HTERT RPE-1 (cell line): ENCODE results near the gene IRAK2.
"Not testable (repeated sequence)": the region's sequence is repeated elsewhere in the genome, so short reads cannot be mapped to it uniquely, and the experiment has no call there.

Source experiments
- in situ Hi-C: fragments of 300-500 bp; cut with MboI; formaldehyde crosslinking; loops from 4 replicates; pipeline ENCODE4 v1.14.3; 2020; ENCODE audit warnings: low sequenced_read_pairs

The IRAK2 gene

DNA sequence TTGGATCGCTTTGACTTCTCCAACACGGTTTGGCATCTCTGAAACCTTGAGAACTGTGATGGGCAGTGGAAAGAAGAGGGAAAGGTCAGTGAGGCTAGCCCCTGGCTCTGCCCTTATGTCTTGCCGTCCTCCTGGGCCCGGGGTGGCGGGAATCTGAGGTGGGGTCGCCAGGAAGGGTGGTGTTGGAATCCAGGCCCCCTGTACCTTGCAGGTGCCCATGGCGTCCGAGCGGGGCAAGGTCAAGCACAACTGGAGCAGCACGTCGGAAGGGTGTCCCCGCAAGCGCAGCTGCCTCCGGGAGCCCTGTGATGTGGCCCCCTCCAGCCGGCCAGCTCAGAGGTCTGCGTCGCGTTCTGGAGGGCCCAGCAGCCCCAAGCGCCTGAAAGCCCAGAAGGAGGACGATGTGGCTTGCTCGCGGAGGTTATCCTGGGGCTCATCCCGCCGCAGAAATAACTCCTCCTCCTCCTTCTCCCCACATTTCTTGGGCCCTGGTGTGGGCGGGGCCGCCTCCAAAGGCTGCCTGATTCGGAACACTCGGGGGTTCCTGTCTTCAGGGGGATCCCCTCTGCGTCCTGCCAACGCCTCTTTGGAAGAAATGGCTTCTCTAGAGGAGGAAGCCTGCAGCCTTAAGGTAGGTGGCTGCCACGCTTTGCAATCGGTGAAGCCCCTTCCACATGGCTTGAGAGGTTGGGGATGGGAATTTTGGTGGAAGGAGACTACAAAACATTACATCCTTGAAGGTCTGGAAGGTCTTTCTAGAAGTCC is 84.4 kb downstream of the IRAK2 start:
- in situ Hi-C loops, result no loop called here

DNA sequence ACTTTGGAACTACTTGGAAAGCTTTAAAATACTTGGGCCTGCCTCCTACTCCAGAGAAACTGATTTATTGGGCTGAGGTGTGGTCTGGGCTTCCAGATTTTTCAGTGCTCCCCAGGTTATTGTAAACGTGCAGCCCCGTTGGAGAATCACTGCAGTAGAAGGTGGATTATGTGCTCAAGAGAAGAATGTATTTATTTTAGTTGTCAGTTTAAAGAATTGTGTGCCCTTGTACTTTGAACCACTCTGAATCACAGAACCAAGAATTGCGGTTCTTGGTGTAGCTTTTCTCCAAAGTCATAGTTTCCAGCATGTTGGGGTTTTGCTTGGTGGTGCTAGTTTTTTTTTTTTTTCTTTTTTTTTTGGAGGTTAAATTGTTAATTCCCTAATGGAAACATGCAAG is 85.1 kb downstream of the IRAK2 start:
- in situ Hi-C loops, result no loop called here

DNA sequence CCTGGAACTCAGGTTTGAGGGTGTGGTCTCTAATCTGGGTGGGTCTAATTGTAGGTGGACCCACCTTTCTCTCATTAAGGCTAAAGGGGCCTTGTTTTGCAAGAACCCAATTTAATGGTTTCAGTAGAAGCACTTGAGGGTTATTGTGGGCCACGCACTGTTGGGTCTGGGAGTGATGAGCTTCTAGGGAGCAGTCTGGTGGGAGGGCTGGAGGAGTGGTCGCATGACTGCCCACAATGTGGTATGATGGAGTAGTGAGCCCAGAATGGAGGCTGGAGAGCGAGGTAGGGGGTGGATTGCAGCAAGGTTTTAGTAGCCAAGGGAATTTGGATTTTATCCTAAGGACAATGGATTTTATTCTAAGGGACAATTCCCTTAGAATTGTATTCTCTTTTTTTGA is 86.3 kb downstream of the IRAK2 start:
- in situ Hi-C loops, result no loop called here

DNA sequence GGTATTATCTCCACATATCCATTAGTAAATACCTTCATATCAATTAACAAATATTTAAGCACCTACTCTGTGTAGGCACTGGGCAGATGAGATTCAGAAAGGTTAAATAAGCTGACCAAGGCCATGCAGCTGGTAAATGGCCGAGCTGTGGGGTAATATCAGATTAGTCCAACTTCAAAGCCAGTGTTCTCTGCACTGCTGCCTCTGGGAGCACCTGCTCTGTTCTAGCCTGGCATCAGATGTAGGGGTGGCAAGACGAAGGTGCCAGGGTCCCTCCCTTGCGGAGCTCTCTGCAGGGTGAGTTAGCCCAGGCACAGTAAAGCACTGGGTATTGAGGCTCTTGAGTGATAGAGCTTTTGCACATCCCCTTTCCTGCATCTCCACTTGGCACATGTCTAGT is 89.0 kb downstream of the IRAK2 start:
- in situ Hi-C loops, result no loop called here

DNA sequence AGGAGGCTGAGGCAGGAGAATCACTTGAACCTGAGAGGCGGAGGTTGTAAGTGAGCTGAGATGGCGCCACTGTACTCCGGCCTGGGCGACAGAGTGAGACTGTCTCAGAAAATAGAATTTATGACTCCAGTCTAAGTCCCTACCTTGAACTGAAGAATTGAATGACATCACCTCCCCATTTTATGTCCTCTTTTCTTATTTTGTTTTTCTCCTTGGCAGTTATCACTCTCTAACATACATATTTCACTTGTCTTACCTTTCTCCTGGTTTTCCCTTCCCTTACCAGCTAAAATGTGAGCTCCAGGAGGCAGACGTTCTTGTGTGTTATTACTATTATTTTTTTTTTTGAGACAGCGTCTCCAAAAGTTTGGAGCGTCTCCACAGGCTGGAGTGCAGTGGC is 91.1 kb downstream of the IRAK2 start:
- in situ Hi-C loops, result no loop called here

DNA sequence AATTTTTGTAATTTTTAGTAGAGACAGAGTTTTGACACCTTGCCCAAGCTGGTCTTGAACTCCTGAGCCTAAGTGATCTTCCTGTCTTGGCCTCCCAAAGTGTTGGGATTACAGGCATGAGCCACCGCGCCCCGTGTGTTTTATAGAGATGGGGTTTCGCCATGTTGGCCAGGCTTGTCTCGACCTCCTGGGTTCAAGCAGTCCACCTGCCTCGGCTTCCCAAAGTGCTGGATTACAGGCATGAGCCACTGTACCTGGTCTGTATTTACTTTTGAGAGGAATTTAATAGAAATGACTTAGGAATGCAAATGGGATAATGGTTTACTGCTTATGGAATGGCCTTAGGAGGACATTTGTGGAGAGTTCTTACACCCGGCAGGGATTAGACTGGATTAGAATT is 94.3 kb downstream of the IRAK2 start:
- in situ Hi-C loops, result no loop called here

DNA sequence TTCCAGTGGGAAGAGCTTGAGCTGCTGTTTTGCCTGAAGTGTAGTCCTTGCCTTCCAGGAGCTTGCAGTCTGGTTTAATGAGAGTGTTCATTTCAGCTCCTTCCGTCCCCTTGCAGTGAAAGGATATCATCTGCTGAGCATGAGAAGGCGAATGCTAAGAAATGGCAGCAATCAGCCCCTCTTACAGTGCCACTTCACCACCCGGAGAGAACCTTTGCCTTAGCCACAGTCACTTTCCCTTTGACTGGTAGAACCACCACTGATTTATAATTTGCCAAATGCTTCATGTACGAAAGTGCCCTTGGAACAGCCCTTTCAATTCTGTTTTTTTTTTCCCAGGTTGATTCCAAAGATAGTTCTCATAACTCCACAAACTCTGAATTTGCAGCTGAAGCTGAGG is 95.1 kb downstream of the IRAK2 start:
- in situ Hi-C loops, result no loop called here

DNA sequence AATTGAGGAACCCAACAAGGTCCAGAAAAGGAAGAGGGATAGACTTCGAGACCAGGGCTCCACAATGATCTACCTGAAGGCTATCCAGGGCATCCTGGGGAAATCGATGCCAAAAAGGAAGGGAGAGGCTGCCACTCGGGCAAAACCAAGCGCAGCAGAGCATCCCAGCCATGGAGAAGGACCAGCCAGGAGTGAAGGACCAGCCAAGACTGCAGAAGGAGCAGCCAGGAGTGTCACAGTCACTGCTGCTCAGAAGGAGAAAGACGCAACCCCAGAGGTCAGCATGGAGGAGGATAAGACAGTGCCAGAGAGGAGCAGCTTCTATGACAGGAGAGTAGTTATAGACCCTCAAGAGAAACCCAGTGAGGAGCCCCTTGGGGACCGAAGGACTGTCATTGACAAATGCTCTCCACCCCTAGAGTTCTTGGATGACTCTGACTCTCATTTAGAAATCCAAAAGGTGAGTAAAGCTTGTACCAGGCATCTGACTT is 95.5 kb downstream of the IRAK2 start:
- in situ Hi-C loops, result no loop called here

DNA sequence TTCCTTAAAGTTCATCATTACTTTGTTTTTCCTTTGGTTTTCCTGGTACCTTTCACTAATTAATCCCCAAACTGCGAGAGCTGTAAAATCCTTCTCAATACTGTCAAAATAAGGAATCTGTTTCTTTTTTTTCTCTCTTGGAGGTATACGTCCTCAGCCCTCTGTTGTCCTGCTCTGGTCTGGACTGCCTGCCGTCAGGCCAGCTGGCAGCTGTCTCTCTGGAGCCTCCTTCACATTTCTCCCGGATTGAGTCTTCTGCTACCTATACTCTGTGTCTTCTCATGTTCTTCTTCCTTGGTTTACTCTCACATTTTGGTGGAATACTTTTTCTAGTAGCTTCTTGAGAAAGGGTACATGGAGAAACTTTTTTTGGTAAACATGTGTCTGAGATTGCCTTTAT is 97.3 kb downstream of the IRAK2 start:
- in situ Hi-C loops, result no loop called here

DNA sequence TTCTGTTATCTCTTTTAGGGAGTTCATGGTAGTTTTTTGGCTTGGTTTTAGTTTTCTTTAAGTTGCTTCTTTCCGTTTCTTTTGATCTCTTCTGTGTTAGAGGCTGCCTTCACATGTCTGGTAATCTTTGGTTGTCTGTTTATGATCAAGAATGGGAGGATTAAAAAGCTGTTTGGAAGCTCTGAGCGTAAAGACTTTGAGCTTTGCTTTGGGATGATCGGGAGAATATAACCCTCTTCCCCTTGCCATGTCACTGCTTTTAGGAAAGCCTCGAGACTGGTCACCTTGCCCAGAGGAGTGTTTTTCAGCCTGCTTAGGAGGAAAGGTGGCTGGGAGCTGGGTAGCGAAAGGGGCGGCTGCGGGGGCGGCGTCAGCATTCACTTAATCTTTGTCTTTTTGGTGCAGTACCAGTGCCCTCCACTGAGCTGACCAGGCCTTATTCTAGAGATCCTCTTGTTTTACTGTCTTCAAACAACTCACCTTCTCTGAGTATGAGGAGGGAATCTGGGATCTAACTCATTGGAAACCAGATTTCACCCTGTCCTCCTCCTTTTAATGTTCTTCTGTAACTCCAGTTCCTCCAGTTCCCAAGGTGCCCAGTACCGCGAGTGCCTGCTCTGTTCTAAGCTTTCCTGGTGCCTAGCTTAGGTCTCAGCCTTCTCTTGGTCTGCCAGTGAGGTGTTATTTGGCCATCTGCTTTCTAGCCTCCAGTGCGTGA is 99.1 kb downstream of the IRAK2 start:
- in situ Hi-C loops, result no loop called here

DNA sequence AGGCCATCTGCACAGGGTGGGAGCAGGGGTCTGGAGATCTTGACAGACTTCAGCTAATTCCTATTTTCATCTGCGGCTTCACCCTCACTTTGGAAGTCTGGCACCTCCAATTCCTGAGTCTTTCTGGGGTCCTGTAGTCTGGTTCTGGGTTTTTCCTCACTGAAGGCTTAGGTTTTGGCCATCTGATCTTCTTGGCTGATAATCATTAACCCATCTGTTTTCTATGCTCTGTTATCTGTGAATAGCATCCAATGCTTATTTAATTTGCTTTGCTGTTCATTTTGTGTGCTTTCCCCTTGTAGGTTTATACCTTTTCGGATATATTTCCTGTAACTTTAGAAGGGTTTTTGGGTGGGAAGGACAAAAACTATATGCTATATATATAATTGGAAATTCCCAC is 101.1 kb downstream of the IRAK2 start:
- in situ Hi-C loops, result no loop called here

DNA sequence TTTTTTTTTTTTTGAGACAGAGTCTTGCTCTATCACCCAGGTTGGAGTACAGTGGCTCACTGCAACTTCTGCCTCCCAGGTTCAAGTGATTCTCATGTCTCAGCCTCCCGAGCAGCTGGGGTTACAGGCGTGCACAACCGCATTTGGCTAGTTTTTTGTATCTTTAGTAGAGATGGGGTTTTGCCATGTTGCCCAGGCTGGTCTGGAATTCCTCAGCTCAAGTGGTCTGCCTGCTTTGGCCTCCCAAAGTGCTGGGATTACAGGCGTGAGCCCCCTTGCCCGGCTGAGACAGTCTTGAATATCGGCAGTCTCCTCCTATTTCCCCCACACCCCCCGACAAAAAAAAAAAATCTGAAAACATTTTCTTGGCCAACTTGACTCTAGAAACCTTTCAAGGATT is 102.2 kb downstream of the IRAK2 start:
- in situ Hi-C loops, result not testable (repeated sequence)

DNA sequence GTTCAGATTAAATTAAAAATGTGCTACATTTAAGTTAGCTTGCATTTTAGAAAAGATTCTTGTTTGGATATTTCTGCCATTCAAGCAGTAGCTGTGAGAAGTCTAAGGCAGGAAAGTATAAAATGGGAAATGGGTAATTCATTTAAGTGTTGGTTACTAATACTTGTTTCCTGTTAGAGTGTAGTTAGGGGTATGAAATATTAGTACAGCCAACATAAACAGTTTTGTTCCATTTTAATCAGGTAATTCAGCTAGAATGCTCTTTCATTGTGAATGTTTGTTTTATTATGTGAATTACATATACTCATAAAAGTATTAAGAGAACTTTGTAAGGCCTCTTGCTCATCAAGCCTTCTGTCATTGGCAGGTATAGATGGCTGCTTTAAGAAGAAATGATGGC is 103.4 kb downstream of the IRAK2 start:
- in situ Hi-C loops, result no loop called here

DNA sequence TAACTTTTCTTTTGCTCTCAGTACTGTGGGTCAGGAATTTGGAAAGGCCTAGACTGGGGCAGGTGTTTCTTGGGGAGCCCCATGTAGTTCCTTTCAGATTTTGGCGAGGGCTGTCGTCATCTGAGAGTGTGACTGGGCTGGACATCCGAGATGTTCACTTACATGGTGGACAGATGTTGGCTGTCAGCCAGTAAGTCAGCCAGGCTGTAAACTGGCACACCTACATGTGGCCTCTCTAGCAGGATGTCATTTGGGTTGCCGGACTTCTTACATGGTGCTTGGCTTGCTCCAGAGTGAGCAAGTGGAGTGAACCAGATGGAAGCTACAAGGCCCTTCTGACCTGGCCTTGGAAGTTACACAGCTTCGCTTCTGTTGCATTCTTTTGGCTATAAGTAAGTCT is 104.2 kb downstream of the IRAK2 start:
- in situ Hi-C loops, result no loop called here

DNA sequence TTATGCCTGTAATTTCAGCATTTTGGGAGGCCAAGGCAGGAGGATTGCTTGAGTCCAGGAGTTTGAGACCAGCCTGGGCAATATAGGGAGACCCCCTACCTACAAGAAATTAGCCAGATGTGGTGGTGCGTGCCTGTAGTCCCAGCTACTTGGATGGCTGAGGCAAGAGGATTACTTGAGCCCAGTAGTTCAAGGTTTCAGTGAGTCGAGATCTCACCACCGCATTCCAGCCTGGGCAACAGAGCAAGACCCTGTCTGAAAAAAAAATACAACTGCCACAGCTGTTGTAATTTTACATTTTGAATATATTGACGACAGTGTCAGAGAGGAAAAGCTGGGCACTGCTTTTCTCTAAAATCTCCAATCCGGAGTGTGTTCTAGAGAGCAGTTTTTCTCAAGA is 104.7 kb downstream of the IRAK2 start:
- in situ Hi-C loops, result no loop called here

DNA sequence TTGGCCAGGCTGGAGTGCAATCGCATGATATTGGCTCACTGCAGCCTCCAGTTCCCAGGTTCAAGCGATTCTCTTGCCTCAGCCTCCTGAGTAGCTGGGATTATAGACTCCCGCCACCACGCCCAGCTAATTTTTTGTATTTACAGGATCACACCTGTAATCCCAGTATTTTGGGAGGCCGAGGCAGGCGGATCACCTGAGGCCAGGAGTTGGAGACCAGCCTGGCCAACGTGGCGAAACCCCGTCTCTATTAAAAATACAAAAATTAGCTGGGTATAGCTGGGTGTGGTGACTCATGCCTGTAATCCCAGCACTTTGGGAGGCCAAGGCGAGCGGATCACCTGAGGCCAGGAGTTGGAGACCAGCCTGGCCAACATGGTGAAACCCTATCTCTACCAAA is 107.8 kb downstream of the IRAK2 start:
- in situ Hi-C loops, result not testable (repeated sequence)

DNA sequence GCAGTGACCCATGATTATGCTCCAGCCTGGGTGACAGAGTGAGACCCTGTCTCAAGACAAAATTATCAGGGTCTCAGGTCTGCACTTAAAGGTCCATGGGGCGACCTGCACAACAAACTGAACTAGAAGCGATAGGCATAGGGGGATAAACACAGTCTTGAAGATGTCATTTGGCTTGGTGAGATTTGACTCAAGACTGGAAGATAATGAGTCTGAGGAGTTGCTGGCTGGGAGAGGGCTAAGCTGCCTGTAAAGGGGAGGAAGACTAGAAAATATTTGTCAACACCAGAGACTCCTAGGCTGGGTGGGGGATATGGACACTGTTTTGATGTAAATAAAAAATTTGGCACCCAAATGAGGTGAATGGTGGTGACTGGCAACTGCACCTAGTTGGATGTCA is 108.3 kb downstream of the IRAK2 start:
- in situ Hi-C loops, result no loop called here

DNA sequence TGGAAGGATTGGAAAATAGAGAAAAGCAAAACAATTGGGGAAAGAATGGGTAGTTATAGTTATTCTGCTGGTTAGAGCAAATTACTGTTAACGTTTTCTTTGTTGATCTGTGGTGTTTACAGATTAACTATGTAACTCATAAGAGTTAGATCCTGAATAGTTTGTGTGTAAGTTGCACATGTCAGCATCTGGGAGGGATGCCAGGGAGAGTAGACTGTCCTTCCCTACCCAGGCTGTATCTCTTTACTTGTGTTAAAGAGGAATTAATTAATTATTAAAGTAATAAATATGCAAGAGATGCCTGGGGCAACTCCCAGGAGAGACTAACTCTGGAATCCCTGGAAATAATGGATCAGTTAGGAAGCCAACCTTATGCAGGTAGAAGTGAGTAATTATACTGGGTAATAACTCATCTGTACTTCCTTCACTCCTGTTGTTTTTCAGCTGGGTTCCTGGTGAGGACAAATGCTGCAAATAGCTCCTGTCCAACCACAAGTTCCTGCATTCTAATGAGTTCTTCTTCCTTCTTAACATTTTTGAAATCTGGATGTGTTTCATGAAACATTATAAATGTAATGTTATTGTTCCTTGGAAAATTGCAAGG is 109.1 kb downstream of the IRAK2 start:
- in situ Hi-C loops, result no loop called here

DNA sequence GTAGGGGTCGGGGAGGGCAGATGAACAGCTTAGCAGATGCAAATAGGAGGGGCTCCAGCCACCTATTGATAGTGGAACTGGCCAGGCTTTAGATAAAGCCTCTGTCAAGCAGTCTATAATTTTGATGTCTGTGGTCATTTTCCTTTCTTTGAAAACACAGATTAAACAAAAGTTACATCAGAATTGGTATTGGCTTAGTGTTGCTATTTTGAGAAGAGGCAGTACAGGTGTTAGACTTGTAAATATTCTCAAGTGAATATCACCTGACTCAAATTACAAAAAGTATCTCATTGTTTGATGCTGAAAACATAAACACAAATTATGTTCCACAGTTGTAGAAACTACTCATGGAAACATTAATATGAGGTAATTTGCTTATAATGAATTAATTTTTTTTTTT is 109.9 kb downstream of the IRAK2 start:
- in situ Hi-C loops, result no loop called here

DNA sequence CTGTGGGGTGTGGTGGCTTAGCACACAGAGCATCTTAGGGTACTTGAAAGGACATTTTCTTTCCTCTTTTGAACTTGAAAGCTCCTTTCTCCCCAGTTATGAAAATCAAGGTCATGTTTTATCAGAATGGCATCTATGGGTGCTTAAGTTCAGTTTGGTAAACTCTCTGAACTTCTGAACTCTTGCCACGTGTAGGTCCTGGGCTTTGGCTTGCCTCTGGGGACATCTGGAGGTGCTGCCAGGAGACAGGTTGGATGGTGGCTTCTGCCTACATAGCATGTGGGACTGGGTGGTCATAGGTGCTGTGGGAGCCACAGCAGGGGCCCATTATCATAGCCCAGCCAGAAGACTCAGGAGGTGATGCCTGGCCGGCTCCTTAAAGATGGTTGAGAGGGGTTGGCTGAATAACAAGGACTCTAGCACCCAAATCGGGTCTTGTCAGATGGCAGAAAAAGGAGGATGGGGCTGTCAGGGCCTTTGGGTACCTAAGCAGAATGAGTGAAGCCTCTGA is 112.5 kb downstream of the IRAK2 start:
- in situ Hi-C loops, result no loop called here

DNA sequence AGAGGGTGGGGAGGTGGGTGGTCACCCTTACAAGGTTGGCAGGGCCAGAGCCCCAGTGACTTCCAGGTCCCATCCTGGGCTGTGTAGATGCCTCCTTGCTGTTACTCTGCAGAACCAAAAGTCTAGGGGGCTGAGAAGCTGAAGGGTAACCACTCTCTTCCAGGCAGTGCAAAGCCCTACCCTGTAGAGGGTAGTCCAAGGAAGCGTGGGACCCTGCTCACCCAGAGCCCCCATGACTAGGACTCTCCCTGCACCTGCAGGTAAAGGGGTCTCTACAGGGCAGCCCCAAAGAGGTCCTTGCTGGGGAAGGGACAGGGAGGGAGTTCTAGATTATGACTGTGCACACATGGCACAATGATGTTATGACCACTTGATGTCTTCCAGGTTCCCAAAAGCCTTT is 113.8 kb downstream of the IRAK2 start:
- in situ Hi-C loops, result no loop called here
